Stimulated activated CD8-positive, alpha-beta memory T cell treated with anti-CD3 and anti-CD28 coated beads, Interleukin-4, amount 100 ng/mL, for 48 hours (primary cell): ENCODE data around the gene GOLGA8A.
"Not testable (repeated sequence)": the region's sequence is repeated elsewhere in the genome, so short reads cannot be mapped to it uniquely, and the experiment has no call there.

ENCODE experiments used
- DNase-seq: peaks from one replicate; pipeline ENCODE4 v3.0.0-alpha.2; 2020

GOLGA8A gene

GRCh38 chr15:34437687-34438086 is at the start of gene GOLGA8A:
Gene GOLGA8A, minus strand, starts transcription at chr15:34437808. Its CDS starts 48,117 bp downstream, at chr15:34389691.
- DNase-seq: peak; percentile 88

GRCh38 chr15:34483644-34484043 is 46.0 kb upstream of the GOLGA8A start:
- no peak for DNase-seq

- no peak for DNase-seq
Observed at GRCh38 chr15:34481370-34481769, 43.8 kb upstream of the GOLGA8A start.

GRCh38 chr15:34473840-34474239 is 36.2 kb upstream of the GOLGA8A start:
- DNase-seq: no peak

GRCh38 chr15:34472947-34473346 is 35.3 kb upstream of the GOLGA8A start:
- DNase-seq: no peak

GRCh38 chr15:34470892-34471291 is 33.3 kb upstream of the GOLGA8A start:
- no peak for DNase-seq

- no peak for DNase-seq
Observed at GRCh38 chr15:34470091-34470490, 32.5 kb upstream of the GOLGA8A start.

- DNase-seq: no peak
Observed at GRCh38 chr15:34461730-34462129, 24.1 kb upstream of the GOLGA8A start.

GRCh38 chr15:34460451-34460850 is 22.8 kb upstream of the GOLGA8A start:
- no peak for DNase-seq

GRCh38 chr15:34456658-34457057 is 19.1 kb upstream of the GOLGA8A start:
- DNase-seq: no peak

- no peak for DNase-seq
Observed at GRCh38 chr15:34442891-34443290, 5.3 kb upstream of the GOLGA8A start.

GRCh38 chr15:34439878-34440277 is 2.3 kb upstream of the GOLGA8A start:
- no peak for DNase-seq

GRCh38 chr15:34436956-34437442 is 609 bp downstream of the GOLGA8A start:
- DNase-seq: peak; percentile 66

GRCh38 chr15:34436126-34436955 is 1.3 kb downstream of the GOLGA8A start:
- peak; percentile 45 for DNase-seq

- no peak for DNase-seq
Observed at GRCh38 chr15:34435658-34436057, 1.9 kb downstream of the GOLGA8A start.

GRCh38 chr15:34434627-34435305 is 2.8 kb downstream of the GOLGA8A start:
- no peak for DNase-seq

GRCh38 chr15:34433956-34434626 is 3.5 kb downstream of the GOLGA8A start:
- not testable (repeated sequence) for DNase-seq

- not testable (repeated sequence) for DNase-seq
Observed at GRCh38 chr15:34430642-34431041, 7.0 kb downstream of the GOLGA8A start.

- not testable (repeated sequence) for DNase-seq
Observed at GRCh38 chr15:34423425-34424090, 14.1 kb downstream of the GOLGA8A start.

- not testable (repeated sequence) for DNase-seq
Observed at GRCh38 chr15:34420953-34421352, 16.7 kb downstream of the GOLGA8A start.

GRCh38 chr15:34418435-34418834 is 19.2 kb downstream of the GOLGA8A start:
- not testable (repeated sequence) for DNase-seq

- DNase-seq: not testable (repeated sequence)
Observed at GRCh38 chr15:34409511-34409910, 28.1 kb downstream of the GOLGA8A start.

- not testable (repeated sequence) for DNase-seq
Observed at GRCh38 chr15:34408973-34409372, 28.6 kb downstream of the GOLGA8A start.
